Measurements from ENCODE around the gene ADAMTS7. TPM values are rescaled to one million over a fixed set of nuclear protein-coding genes. Genes with fewer than 3 reads are reported as not detected.
"Not testable (repeated sequence)": the region's sequence is repeated elsewhere in the genome, so short reads cannot be mapped to it uniquely, and the experiment has no call there.

ADAMTS7 gene
- total RNA-seq, 4 donors from 2014 or later = 10.7 to 26.4 (median 18.5) TPM

GRCh38 chr15:78757636-78757905 lies 53.7 kb downstream of the ADAMTS7 start:
- TF ChIP-seq EP300 (IDR thresholded peaks at IDR 0.05) (no peak), POLR2A (IDR thresholded peaks at IDR 0.05) (no peak), CTCF (IDR thresholded peaks at IDR 0.05) (no peak)
- no peak overlapping the region for H3K4me3 ChIP-seq
- WGBS, 2 donors = 92 to 96% methylated on average over 10 of the region's 10 CpGs
- DNase-seq (ENCODE audit: low spot score in 2 of 2) = no peak
- H3K27ac ChIP-seq = peak overlapping the region in 1 of 4 donors; percentile 68
- H3K36me3 ChIP-seq = no peaks in the 10 kb centered on the region
- H3K4me1 ChIP-seq = peaks cover 0 to 46% (median 17%) of the 10 kb centered on the region in 4 donors
- H3K9me3 ChIP-seq = no peaks in the 10 kb centered on the region
- H3K27me3 ChIP-seq = no peaks in the 10 kb centered on the region

DNA sequence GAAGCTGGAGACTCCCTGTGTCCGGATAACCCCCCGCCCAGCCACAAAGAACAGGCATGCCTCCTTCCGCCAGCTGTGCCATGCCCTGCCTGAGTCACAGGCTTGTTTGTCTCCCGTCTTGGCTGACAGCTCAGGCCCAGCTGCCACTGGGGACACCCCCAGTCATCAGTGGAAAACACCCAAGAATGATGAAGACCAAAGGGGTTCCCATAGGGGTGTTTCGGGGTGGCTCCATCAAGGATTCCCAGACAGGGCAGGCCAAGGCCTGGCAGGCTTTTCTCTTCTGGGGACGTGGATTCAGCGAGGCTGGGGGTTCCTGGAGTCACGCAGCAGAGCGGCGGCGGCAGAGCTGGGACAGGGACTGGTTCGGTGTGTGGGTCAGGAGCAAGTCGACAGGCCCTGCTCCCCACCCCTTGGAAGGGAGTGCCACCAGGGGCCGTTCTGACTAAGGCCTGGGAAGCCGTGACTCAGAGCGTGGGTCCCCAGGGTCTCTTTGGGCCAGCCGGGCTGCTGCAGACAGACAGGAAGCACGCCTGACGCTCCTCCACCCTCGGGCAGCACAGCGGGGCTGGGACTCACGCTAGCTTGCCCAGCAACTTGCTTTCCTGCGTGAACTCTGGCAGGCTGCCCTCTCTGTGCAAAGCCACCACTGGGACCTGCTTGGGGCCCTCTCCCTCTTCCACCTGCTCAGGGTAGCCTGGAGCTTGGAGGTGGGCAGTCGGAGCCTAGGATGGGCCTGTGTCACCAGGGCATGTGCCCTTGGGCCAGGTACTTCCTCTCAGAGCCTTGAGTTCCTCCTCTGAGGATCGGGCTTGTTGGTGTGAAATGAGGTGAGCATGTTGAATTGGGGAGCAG lies 54.3 kb downstream of the ADAMTS7 start:
- TF ChIP-seq EP300 (IDR thresholded peaks at IDR 0.05) = peak in 1 of 2 donors; percentile 21
- not testable (repeated sequence) for H3K27me3 ChIP-seq, H3K9me3 ChIP-seq, H3K36me3 ChIP-seq, H3K4me3 ChIP-seq
- DNase-seq (ENCODE audit: low spot score in 2 of 2) = peak; percentile 63 to 74
- peaks cover 0 to 46% (median 17%) of the 10 kb centered on the region in 4 donors for H3K4me1 ChIP-seq
- 32 to 35% methylated on average over 13 to 17 of the region's 25 CpGs for WGBS, 2 donors
- peak overlapping the region in 3 of 4 donors; percentile 10 to 68 (median 66) for H3K27ac ChIP-seq

DNA sequence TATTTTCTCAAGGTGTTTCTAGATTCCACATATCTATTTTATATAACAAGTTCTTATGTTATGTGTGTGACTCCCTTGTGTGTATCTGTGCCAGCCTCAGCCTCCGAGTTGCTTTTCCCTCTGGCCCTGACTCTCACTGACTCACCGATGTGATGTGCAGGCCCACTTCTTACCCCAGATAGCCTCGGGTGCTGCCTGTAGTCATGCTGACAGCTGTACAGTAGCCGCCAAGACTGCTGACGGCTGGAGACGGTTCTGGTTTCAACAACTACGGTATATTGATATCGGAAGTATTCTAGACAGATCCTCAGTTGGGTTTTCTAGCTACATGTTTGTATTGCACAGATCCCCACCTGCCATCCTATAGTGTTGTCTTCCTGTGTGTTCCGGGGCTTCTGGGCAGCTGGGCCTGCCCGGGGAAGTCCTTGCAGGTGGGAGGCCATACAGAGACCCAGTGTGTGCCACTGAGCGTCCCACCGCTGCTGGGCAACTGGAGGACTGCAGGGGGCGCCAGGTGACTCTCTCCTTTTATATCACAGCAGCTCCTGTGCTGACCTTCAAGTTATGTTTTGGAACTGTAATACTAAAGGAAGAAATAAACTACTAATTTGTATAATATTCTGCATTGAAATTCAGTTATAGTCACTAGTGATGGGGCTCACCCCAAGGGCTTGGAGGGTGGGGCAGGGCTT lies 55.2 kb downstream of the ADAMTS7 start:
- not testable (repeated sequence) for H3K27me3 ChIP-seq, H3K4me3 ChIP-seq, H3K36me3 ChIP-seq, H3K9me3 ChIP-seq, H3K27ac ChIP-seq
- DNase-seq (ENCODE audit: low spot score in 2 of 2) = peak in 1 of 2 donors; percentile 37
- 66 to 71% methylated on average over 11 to 13 of the region's 13 CpGs for WGBS, 2 donors
- H3K4me1 ChIP-seq = peaks cover 0 to 50% (median 15%) of the 10 kb centered on the region in 4 donors
- TF ChIP-seq CTCF (IDR thresholded peaks at IDR 0.05) = peak in 3 of 5 experiments; percentile 16 to 25 (median 22)

DNA sequence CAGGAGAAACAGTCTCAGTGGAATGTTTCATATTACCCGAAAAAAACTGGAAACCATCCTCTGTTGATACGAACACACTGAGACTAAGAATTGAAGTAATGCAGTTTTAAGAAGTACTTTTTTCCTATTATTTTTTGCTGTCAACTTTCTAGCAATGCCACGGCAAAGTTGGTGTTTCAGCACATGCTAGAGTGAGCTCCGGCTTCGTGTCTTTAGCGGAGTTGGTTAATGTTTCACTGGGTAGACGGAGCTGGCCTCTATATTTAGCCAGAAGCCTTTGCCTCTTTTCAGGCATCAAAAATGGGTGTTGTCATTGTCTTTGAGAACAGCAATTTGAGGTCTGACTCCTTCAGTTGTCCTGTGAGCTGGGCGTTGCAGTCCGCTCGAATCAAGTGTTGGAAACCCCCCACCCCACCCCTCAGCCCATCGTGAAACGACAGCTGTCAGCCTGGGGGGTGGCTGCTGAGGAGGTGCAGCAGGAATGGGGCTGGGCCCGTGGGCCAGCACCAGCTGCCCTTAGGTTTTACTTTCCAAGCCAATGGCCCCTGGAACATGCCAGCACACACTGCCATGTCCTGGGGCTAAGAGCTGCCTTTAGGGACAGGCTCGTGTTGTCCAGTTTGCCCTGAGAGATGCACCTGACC lies 56.5 kb downstream of the ADAMTS7 start:
- DNase-seq (ENCODE audit: low spot score in 2 of 2); H3K36me3 ChIP-seq; H3K9me3 ChIP-seq; H3K27ac ChIP-seq; H3K4me3 ChIP-seq; H3K27me3 ChIP-seq: not testable (repeated sequence)
- H3K4me1 ChIP-seq = peaks cover 0 to 53% (median 13%) of the 10 kb centered on the region in 4 donors
- 63 to 69% methylated on average over 13 to 14 of the region's 14 CpGs for WGBS, 2 donors

- WGBS, 2 donors = 71 to 82% methylated on average over 8 to 9 of the region's 10 CpGs
- H3K4me1 ChIP-seq = peaks cover 0 to 45% (median 10%) of the 10 kb centered on the region in 4 donors
Measured at GRCh38 chr15:78753751-78754535, 57.3 kb downstream of the ADAMTS7 start.

GRCh38 chr15:78753359-78753659 lies 58.0 kb downstream of the ADAMTS7 start:
- DNase-seq (ENCODE audit: low spot score in 2 of 2); H3K9me3 ChIP-seq; H3K36me3 ChIP-seq; H3K4me3 ChIP-seq; H3K27me3 ChIP-seq; H3K27ac ChIP-seq: not testable (repeated sequence)
- peaks cover 0 to 41% (median 10%) of the 10 kb centered on the region in 4 donors for H3K4me1 ChIP-seq
- 81 to 91% methylated on average over 7 of the region's 7 CpGs for WGBS, 2 donors

More at GRCh38 chr15:78753751-78754535, 57.3 kb downstream of the ADAMTS7 start:
- H3K27ac ChIP-seq; H3K4me3 ChIP-seq; H3K27me3 ChIP-seq; DNase-seq (ENCODE audit: low spot score in 2 of 2); H3K9me3 ChIP-seq; H3K36me3 ChIP-seq: not testable (repeated sequence)
